ENCODE results near the gene NAA38. TPM values are rescaled to one million over a fixed set of nuclear protein-coding genes. Genes with fewer than 3 reads are reported as not detected.

Gene NAA38
- total RNA-seq, 4 donors from 2014 or later = 61.4 to 110 (median 102) TPM

- WGBS = 87% methylated on average over 11 of the region's 21 CpGs
- H3K4me1 ChIP-seq = no peaks in the 10 kb centered on the region
- no peak overlapping the region for H3K27ac ChIP-seq (replicated peaks in 1 of 4)
- DNase-seq (ENCODE audit: extremely low spot score) = no peak
- no peak overlapping the region for H3K4me3 ChIP-seq
- intact Hi-C loops (cut with DNase I) = no loop called here
- no peaks in the 10 kb centered on the region for H3K36me3 ChIP-seq
- no peak for TF ChIP-seq POLR2A (IDR thresholded peaks at IDR 0.05; ENCODE audit: low read depth)
- TF ChIP-seq POLR2AphosphoS5 (IDR thresholded peaks at IDR 0.05) = no peak
- no peak for TF ChIP-seq CTCF (IDR thresholded peaks at IDR 0.05)
- no peak for TF ChIP-seq EP300 (IDR thresholded peaks at IDR 0.05)
- H3K27me3 ChIP-seq = peaks cover 0 to 39% (median 0%) of the 10 kb centered on the region in 4 donors
- H3K9me3 ChIP-seq = no peaks in the 10 kb centered on the region
Measured at GRCh38 chr17:7807206-7807605, 50.2 kb downstream of the NAA38 start.

Small RNA genes within 50 kb of the gene (small RNA-seq; reads per million reads assigned to genes)
- gene SCARNA21 = 0.51 to 0.67 (median 0.56) reads per million in 3 donors

Other genes with a start within 250 kb of the NAA38 start
- 10 to 100 TPM; 38.2 to 65.8 (median 50.2) TPM for gene FXR2, start 242.7 kb downstream of the NAA38 start, total RNA-seq
- gene SAT2, start 229.7 kb downstream of the NAA38 start, total RNA-seq = 10 to 100 TPM; 54.0 to 71.4 (median 64.2) TPM
- gene SHBG, start 227.4 kb downstream of the NAA38 start, total RNA-seq = under 1 TPM in 1 of 4 donors, not detected in 3; 0.83 TPM
- gene ATP1B2, start 206.6 kb downstream of the NAA38 start, total RNA-seq = 1 to 10 TPM; 1.6 to 2.9 (median 2.2) TPM
- gene TP53, start 170.1 kb downstream of the NAA38 start, total RNA-seq = 10 to 100 TPM; 14.9 to 18.3 (median 16.1) TPM
- gene WRAP53, start 169.1 kb downstream of the NAA38 start, total RNA-seq = 1 to 10 TPM; 3.3 to 6.4 (median 3.8) TPM
- gene EFNB3, start 152.4 kb downstream of the NAA38 start, total RNA-seq = under 1 TPM; 0.17 to 0.42 (median 0.33) TPM
- under 1 TPM; under 0.01 to 0.17 (median 0.06) TPM for gene DNAH2, start 139.8 kb downstream of the NAA38 start, total RNA-seq
- 100 to 1,000 TPM in 1 of 4 donors, 10 to 100 TPM in 3; 10.8 to 101 (median 15.1) TPM for gene KDM6B, start 23.3 kb downstream of the NAA38 start, total RNA-seq
- 10 to 100 TPM; 13.3 to 45.9 (median 42.5) TPM for gene TMEM88, start 2.5 kb downstream of the NAA38 start, total RNA-seq
- 10 to 100 TPM; 11.6 to 14.9 (median 12.0) TPM for gene CYB5D1, start 444 bp upstream of the NAA38 start, total RNA-seq
- 100 to 1,000 TPM in 3 of 4 donors, 10 to 100 TPM in 1; 82.7 to 139 (median 111) TPM for gene CHD3, start 31.2 kb upstream of the NAA38 start, total RNA-seq
- 10 to 100 TPM in 1 of 4 donors, 1 to 10 TPM in 3; 2.1 to 29.2 (median 5.7) TPM for gene RNF227, start 58.7 kb upstream of the NAA38 start, total RNA-seq
- gene KCNAB3, start 72.3 kb upstream of the NAA38 start, total RNA-seq = 1 to 10 TPM in 1 of 4 donors, under 1 TPM in 3; 0.23 to 1.2 (median 0.41) TPM
- 10 to 100 TPM; 36.3 to 68.8 (median 43.1) TPM for gene TRAPPC1, start 74.4 kb upstream of the NAA38 start, total RNA-seq
- 10 to 100 TPM; 14.4 to 20.0 (median 16.9) TPM for gene CNTROB, start 74.6 kb upstream of the NAA38 start, total RNA-seq
- gene GUCY2D, start 145.1 kb upstream of the NAA38 start, total RNA-seq = 1 to 10 TPM in 1 of 4 donors, not detected in 3; 1.1 TPM
- gene ALOX15B, start 181.5 kb upstream of the NAA38 start, total RNA-seq = 1 to 10 TPM; 1.3 to 3.7 (median 2.0) TPM
- gene ALOX12B, start 230.2 kb upstream of the NAA38 start, total RNA-seq = not detected

Data from esophagus muscularis mucosa (tissue), 4 donors.